HEK293T (cell line): ENCODE data around the gene SNX4.

ENCODE experiments used
- BHLHE40 ChIP-seq: fragments of 450-650 bp; IDR thresholded peaks from 2 replicates; pipeline ENCODE4 v1.6.1; 2016; ENCODE audit warnings: mild to moderate bottlenecking, moderate library complexity, borderline replicate concordance
- FOXA1 ChIP-seq: fragments of 450-650 bp; IDR thresholded peaks from 2 replicates; pipeline ENCODE4 v1.6.1; 2016; ENCODE audit warnings: mild to moderate bottlenecking
- FOXK2 ChIP-seq: fragments of 450-650 bp; IDR thresholded peaks from 2 replicates; pipeline ENCODE4 v1.6.1; 2016; ENCODE audit warnings: mild to moderate bottlenecking
- HDGF ChIP-seq: fragments of 450-650 bp; IDR thresholded peaks from 2 replicates; pipeline ENCODE4 v1.6.1; 2017; ENCODE audit warnings: antibody characterized with exemption, borderline replicate concordance
- LEF1 ChIP-seq: fragments of 450-650 bp; IDR thresholded peaks from 2 replicates; pipeline ENCODE4 v1.6.1; 2017; ENCODE audit warnings: mild to moderate bottlenecking, borderline replicate concordance
- NFRKB ChIP-seq: fragments of 450-650 bp; IDR thresholded peaks from 2 replicates; pipeline ENCODE4 v1.6.1; 2016; ENCODE audit warnings: mild to moderate bottlenecking, moderate library complexity
- PKNOX1 ChIP-seq: fragments of 450-650 bp; IDR thresholded peaks from 2 replicates; pipeline ENCODE4 v1.6.1; 2016
- SP1 ChIP-seq: fragments of 450-650 bp; IDR thresholded peaks from 2 replicates; pipeline ENCODE4 v1.6.1; 2017
- SUZ12 ChIP-seq: fragments of 450-650 bp; IDR thresholded peaks from 2 replicates; pipeline ENCODE4 v1.6.1; 2016; ENCODE audit warnings: mild to moderate bottlenecking
- TARDBP ChIP-seq: fragments of 450-650 bp; IDR thresholded peaks from 2 replicates; pipeline ENCODE4 v1.6.1; 2016

- TF ChIP-seq SUZ12 (no peak), LEF1 (no peak), BHLHE40 (no peak), NFRKB (no peak), SP1 (no peak), PKNOX1 (no peak), FOXA1 (no peak), TARDBP (no peak), HDGF (no peak), FOXK2 (no peak)
Observed at GRCh38 chr3:125398952-125399351, 121.0 kb downstream of the SNX4 start.
